Progenitor cell of endocrine pancreas (in vitro differentiated cells): ENCODE results near the gene FOXN3. TPM values are rescaled to one million over a fixed set of nuclear protein-coding genes. Genes with fewer than 3 reads are reported as not detected.

Source experiments
- DNase-seq: peaks from one replicate; pipeline ENCODE4 v3.0.0; 2021; ENCODE audit warnings: low spot score; ENCODE audit not compliant: unreplicated experiment
- H3K27ac Mint-ChIP-seq: 2 replicates; pipeline ENCODE4 v1.8.0; 2021; ENCODE audit warnings: mild to moderate bottlenecking, moderate library complexity, mixed read lengths
- H3K27me3 Mint-ChIP-seq: 2 replicates; pipeline ENCODE4 v1.8.0; 2021; ENCODE audit warnings: mixed read lengths
- H3K36me3 Mint-ChIP-seq: 2 replicates; pipeline ENCODE4 v1.8.0; 2022; ENCODE audit warnings: mixed read lengths; ENCODE audit not compliant: insufficient read depth
- H3K4me1 Mint-ChIP-seq: 2 replicates; pipeline ENCODE4 v1.8.0; 2021; ENCODE audit warnings: low read depth, mixed read lengths
- H3K4me3 Mint-ChIP-seq: 2 replicates; pipeline ENCODE4 v1.8.0; 2021; ENCODE audit warnings: low read depth, mild to moderate bottlenecking, moderate library complexity, mixed read lengths
- H3K9me3 Mint-ChIP-seq: 2 replicates; pipeline ENCODE4 v1.8.0; 2021; ENCODE audit warnings: low read depth, mixed read lengths
- total RNA-seq: library from RNA; stranded (reverse); gene quantifications from 2 replicates; pipeline ENCODE4 v1.2.1, GENCODE V29; 2021
- TF ChIP-seq, protein P1 (sequence below): fragments of 200-600 bp; sonication (generic); IDR thresholded peaks from one replicate; pipeline ENCODE4 v1.5.0; 2021; ENCODE audit warnings: antibody characterized with exemption, mild to moderate bottlenecking; ENCODE audit not compliant: unreplicated experiment

Gene FOXN3
- total RNA-seq, 1 donor from 2014 or later, result 25.8 TPM

DNA sequence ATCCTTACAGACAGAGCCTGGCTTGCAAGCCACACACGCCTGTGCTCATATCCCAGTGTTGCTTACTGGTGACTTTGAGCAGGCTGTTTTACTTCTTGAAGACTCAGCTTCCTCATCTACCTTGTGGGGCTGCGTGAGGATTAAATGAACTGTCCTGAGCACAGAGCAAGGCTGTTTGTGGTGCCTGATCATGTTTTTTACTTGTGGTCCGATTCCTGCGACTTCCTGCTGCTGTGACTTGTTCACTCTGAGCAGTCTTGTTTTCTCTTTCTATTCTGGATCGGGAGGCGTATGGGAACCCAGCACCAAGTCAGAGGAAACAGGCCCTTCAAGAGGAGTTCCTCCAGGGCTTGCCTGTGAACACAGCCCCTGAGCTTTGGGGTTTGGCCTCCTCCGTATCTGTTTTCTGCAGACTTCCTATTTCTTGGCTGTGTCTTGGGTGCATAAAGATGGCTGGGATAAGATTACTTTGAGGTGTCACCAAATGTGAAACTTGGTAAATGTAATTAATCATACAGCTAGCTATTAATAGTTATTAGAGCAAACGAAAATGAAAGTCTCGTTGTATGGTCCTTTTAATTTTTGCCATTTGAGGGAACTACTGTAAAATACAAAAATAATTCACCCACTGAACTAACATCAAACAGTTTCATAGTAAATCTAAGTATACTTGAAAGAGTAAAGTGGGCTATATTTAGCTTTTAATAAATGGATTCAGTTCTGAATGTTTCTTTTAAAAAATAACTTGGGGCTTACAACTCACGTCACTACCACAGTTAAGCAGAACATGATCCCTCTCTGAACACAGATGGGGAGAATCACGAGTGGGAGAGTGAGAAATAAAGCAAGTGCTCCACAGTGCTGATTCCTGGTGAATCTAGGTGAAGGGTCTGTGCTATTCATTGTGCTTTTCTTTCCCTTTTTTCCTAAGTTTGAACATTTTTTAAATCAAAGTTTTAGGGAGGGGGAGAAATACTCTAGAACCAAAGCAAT lies 251.5 kb downstream of the FOXN3 start:
- Mint-ChIP-seq H3K9me3 (peaks cover 6% of the 10 kb centered on the region), H3K36me3 (peaks cover 6% of the 10 kb centered on the region), H3K27me3 (peaks cover 2% of the 10 kb centered on the region), H3K4me1 (peaks cover 3% of the 10 kb centered on the region), H3K27ac (no peak overlapping the region), H3K4me3 (no peak overlapping the region)
- no peak for DNase-seq
- TF ChIP-seq, protein P1, sequence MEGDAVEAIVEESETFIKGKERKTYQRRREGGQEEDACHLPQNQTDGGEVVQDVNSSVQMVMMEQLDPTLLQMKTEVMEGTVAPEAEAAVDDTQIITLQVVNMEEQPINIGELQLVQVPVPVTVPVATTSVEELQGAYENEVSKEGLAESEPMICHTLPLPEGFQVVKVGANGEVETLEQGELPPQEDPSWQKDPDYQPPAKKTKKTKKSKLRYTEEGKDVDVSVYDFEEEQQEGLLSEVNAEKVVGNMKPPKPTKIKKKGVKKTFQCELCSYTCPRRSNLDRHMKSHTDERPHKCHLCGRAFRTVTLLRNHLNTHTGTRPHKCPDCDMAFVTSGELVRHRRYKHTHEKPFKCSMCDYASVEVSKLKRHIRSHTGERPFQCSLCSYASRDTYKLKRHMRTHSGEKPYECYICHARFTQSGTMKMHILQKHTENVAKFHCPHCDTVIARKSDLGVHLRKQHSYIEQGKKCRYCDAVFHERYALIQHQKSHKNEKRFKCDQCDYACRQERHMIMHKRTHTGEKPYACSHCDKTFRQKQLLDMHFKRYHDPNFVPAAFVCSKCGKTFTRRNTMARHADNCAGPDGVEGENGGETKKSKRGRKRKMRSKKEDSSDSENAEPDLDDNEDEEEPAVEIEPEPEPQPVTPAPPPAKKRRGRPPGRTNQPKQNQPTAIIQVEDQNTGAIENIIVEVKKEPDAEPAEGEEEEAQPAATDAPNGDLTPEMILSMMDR, result no peak

GRCh38 chr14:89164168-89165073 lies 252.6 kb downstream of the FOXN3 start:
- Mint-ChIP-seq H3K36me3 (peaks cover 9% of the 10 kb centered on the region), H3K4me1 (peaks cover 1% of the 10 kb centered on the region), H3K9me3 (peaks cover 6% of the 10 kb centered on the region), H3K4me3 (no peak overlapping the region), H3K27me3 (peaks cover 2% of the 10 kb centered on the region), H3K27ac (no peak overlapping the region)
- no peak for DNase-seq
- TF ChIP-seq, protein P1, result no peak

DNA sequence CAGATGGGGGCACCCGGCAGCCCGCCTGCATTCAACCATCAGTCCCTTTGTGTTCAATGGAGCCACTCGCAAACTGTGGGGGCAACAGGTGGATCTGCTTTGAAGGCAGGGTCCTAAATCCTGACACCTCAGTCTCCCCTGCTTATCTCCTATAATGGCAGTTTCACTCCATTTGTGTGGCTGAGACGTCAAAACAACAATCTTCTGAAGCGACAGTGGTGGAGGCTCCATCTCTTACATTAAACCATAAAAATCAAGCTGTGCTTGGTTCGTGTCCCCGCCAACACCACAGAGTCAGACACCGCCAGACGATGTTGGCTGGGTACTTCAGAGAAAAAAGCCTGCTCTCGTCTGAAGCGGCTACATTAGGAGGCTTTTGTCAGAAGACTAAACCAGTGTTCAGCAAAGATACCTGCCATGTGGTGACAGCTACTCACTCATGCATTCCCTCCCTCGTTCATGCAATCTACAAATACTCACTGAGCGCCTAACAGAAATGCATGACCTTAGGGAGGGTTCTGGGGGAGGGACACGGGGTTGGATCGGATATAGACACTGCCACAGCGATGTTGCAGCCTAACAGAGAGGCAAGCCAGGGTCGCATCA lies 253.9 kb downstream of the FOXN3 start:
- Mint-ChIP-seq H3K4me3 (no peak overlapping the region), H3K27me3 (peaks cover 2% of the 10 kb centered on the region), H3K9me3 (no peaks in the 10 kb centered on the region), H3K36me3 (peaks cover 9% of the 10 kb centered on the region), H3K4me1 (no peaks in the 10 kb centered on the region), H3K27ac (no peak overlapping the region)
- DNase-seq, result no peak
- TF ChIP-seq, protein P1, result no peak

- H3K4me1 Mint-ChIP-seq, result no peaks in the 10 kb centered on the region
- no peak overlapping the region for H3K4me3 Mint-ChIP-seq
- TF ChIP-seq, protein P1, result no peak
- peaks cover 2% of the 10 kb centered on the region for H3K27me3 Mint-ChIP-seq
- H3K9me3 Mint-ChIP-seq, result no peaks in the 10 kb centered on the region
- peaks cover 9% of the 10 kb centered on the region for H3K36me3 Mint-ChIP-seq
- no peak overlapping the region for H3K27ac Mint-ChIP-seq
- no peak for DNase-seq
These were observed 254.4 kb downstream of the FOXN3 start for GRCh38 chr14:89162586-89162985.

- Mint-ChIP-seq H3K36me3 (peaks cover 9% of the 10 kb centered on the region), H3K4me3 (no peak overlapping the region), H3K27ac (no peak overlapping the region), H3K9me3 (no peaks in the 10 kb centered on the region), H3K4me1 (peaks cover 4% of the 10 kb centered on the region), H3K27me3 (peaks cover 2% of the 10 kb centered on the region)
- TF ChIP-seq, protein P1, result no peak
- DNase-seq, result no peak
These were observed 256.6 kb downstream of the FOXN3 start for GRCh38 chr14:89160437-89160836.
